GM12892 (cell line): ENCODE data around the gene ZBTB7C.

ENCODE experiments used
- POLR2A ChIP-seq: IDR thresholded peaks from 2 replicates; pipeline ENCODE4 v1.6.1; 2011; ENCODE audit warnings: low read depth, low read length, control low read depth
- POLR2AphosphoS5 ChIP-seq: IDR thresholded peaks from 2 replicates; pipeline ENCODE4 v1.6.1; 2011; ENCODE audit warnings: low read depth, low read length, control low read depth

GRCh38 chr18:48228841-48229240 is 180.3 kb downstream of the ZBTB7C start:
- TF ChIP-seq POLR2AphosphoS5 (no peak), POLR2A (no peak)
